ENCODE measurements around the gene CYTIP. TPM values are rescaled to one million over a fixed set of nuclear protein-coding genes. Genes with fewer than 3 reads are reported as not detected.

CYTIP gene
- total RNA-seq, 1 experiment from 2014 or later: not detected

DNA sequence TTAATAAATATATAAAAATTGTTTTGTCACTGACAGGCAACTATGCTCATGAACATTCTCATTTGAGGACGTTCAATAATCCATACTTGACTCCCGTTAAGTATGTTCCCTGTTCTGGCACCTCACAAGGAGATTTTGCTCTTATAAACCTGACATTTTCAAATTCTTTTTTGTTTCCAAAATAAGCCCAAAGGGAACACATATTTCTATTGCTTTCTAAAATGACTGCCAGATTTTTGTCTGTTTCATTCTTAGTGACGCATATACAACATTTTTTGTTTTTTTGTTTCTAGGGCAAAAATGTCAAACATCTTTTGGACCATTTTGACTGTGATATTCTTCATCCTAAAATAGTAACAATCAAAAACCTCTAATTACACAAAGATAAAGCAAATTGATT is 50.5 kb downstream of the CYTIP start:
- BruUV-seq (replicated peaks): no TSS peak
- ChIA-PET CTCF (no interaction called here), POLR2A (ENCODE audit: low non-redundant PET) (no interaction called here)
- intact Hi-C loops (cut with micrococcal nuclease; ENCODE audit: unreplicated experiment): no loop called here
- Histone ChIP-seq H3K4me3 (ENCODE audit: low read depth, low read length, poor library complexity, severe bottlenecking) (no peak overlapping the region), H3K27ac (ENCODE audit: low read depth, low read length, poor library complexity, severe bottlenecking) (no peak overlapping the region), H3K36me3 (ENCODE audit: insufficient read depth, low read length, poor library complexity, severe bottlenecking) (no peaks in the 10 kb centered on the region), H3K4me1 (ENCODE audit: insufficient read depth, low read length, poor library complexity, severe bottlenecking) (no peaks in the 10 kb centered on the region), H3K27me3 (replicated peaks; ENCODE audit: insufficient read depth, low read depth, low read length, poor library complexity) (no peaks in the 10 kb centered on the region), H3K9me3 (ENCODE audit: low read depth, low read length, poor library complexity, severe bottlenecking) (no peaks in the 10 kb centered on the region)
- DNase-seq (ENCODE audit: low spot score): no peak
- TF ChIP-seq EZH2 (IDR thresholded peaks at IDR 0.05; ENCODE audit: borderline replicate concordance, low read depth, low read length, poor library complexity, severe bottlenecking): no peak
- TF ChIP-seq, protein P1, sequence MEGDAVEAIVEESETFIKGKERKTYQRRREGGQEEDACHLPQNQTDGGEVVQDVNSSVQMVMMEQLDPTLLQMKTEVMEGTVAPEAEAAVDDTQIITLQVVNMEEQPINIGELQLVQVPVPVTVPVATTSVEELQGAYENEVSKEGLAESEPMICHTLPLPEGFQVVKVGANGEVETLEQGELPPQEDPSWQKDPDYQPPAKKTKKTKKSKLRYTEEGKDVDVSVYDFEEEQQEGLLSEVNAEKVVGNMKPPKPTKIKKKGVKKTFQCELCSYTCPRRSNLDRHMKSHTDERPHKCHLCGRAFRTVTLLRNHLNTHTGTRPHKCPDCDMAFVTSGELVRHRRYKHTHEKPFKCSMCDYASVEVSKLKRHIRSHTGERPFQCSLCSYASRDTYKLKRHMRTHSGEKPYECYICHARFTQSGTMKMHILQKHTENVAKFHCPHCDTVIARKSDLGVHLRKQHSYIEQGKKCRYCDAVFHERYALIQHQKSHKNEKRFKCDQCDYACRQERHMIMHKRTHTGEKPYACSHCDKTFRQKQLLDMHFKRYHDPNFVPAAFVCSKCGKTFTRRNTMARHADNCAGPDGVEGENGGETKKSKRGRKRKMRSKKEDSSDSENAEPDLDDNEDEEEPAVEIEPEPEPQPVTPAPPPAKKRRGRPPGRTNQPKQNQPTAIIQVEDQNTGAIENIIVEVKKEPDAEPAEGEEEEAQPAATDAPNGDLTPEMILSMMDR (conservative IDR thresholded peaks at IDR 0.05; ENCODE audit: low read depth, low read length): no peak

DNA sequence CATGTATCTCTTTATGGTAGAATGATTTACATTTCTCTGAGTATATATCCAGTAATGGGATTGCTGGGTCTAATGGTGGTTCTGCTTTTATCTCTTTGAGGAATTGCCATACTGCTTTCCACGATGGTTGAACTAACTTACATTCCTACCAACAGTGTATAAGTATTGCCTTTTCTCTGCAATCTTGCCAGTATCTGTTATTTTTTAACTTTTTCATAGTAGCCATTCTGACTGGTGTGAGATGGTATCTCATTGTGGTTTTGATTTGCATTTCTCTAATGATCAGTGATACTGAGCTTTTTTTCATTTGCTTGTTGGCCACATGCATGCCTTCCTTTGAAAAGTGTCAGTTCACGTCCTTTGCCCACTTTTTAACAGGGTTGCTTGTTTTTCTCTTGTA is 55.1 kb downstream of the CYTIP start:
- no TSS peak for BruUV-seq (replicated peaks)
- Histone ChIP-seq H3K4me3 (ENCODE audit: low read depth, low read length, poor library complexity, severe bottlenecking) (no peak overlapping the region), H3K36me3 (ENCODE audit: insufficient read depth, low read length, poor library complexity, severe bottlenecking) (no peaks in the 10 kb centered on the region), H3K4me1 (ENCODE audit: insufficient read depth, low read length, poor library complexity, severe bottlenecking) (no peaks in the 10 kb centered on the region), H3K27ac (ENCODE audit: low read depth, low read length, poor library complexity, severe bottlenecking) (no peak overlapping the region), H3K9me3 (ENCODE audit: low read depth, low read length, poor library complexity, severe bottlenecking) (no peaks in the 10 kb centered on the region), H3K27me3 (replicated peaks; ENCODE audit: insufficient read depth, low read depth, low read length, poor library complexity) (no peaks in the 10 kb centered on the region)
- CTCF ChIA-PET: no interaction called here
- POLR2A ChIA-PET (ENCODE audit: low non-redundant PET): no interaction called here
- DNase-seq (ENCODE audit: low spot score): no peak
- intact Hi-C loops (cut with micrococcal nuclease; ENCODE audit: unreplicated experiment): no loop called here
- TF ChIP-seq, protein P1 (conservative IDR thresholded peaks at IDR 0.05; ENCODE audit: low read depth, low read length): no peak
- TF ChIP-seq EZH2 (IDR thresholded peaks at IDR 0.05; ENCODE audit: borderline replicate concordance, low read depth, low read length, poor library complexity, severe bottlenecking): no peak

DNA sequence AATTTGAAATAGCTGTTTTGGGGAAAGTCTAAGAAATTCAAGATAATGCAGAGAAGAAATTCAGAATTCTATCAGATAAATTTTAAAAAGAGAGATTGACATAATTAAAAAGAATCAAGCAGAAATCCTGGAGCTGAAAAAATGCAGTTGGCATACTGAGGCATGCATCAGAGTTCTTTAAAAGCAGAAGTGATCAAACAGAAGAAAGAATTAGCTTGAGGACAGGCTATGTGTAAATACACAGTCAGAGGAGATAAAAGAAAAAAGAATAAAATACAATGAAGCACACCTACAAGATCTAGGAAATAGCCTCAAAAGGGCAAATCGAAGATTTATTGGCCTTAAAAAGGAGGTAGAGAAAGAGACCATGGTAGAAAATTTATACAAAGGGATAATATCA is 57.1 kb downstream of the CYTIP start:
- H3K36me3 ChIP-seq (ENCODE audit: insufficient read depth, low read length, poor library complexity, severe bottlenecking): no peaks in the 10 kb centered on the region
- no peaks in the 10 kb centered on the region for H3K4me1 ChIP-seq (ENCODE audit: insufficient read depth, low read length, poor library complexity, severe bottlenecking)
- no TSS peak for BruUV-seq (replicated peaks)
- no peaks in the 10 kb centered on the region for H3K27me3 ChIP-seq (replicated peaks; ENCODE audit: insufficient read depth, low read depth, low read length, poor library complexity)
- no peak for DNase-seq (ENCODE audit: low spot score)
- POLR2A ChIA-PET (ENCODE audit: low non-redundant PET): interaction anchor here (0.7 kb wide), 1 partner anchor 1747 kb away, joined by 3 read pairs; no protein-coding TSS in a partner anchor
- CTCF ChIA-PET: no interaction called here
- no peaks in the 10 kb centered on the region for H3K9me3 ChIP-seq (ENCODE audit: low read depth, low read length, poor library complexity, severe bottlenecking)
- H3K4me3 ChIP-seq (ENCODE audit: low read depth, low read length, poor library complexity, severe bottlenecking): no peak overlapping the region
- no peak for TF ChIP-seq EZH2 (IDR thresholded peaks at IDR 0.05; ENCODE audit: borderline replicate concordance, low read depth, low read length, poor library complexity, severe bottlenecking)
- TF ChIP-seq, protein P1 (conservative IDR thresholded peaks at IDR 0.05; ENCODE audit: low read depth, low read length): no peak
- no peak overlapping the region for H3K27ac ChIP-seq (ENCODE audit: low read depth, low read length, poor library complexity, severe bottlenecking)
- intact Hi-C loops (cut with micrococcal nuclease; ENCODE audit: unreplicated experiment): no loop called here
